Fibroblast of lung (primary cell): ENCODE measurements around the gene ZSWIM4. TPM values are rescaled to one million over a fixed set of nuclear protein-coding genes. Genes with fewer than 3 reads are reported as not detected.

Source experiments
- DNase-seq, 2 donors: peaks; one replicate each; pipeline versions ENCODE4 v3.0.0 to v3.0.0-alpha.2; 2010; ENCODE audit warnings: low read depth in 2 of 2
- H2AFZ ChIP-seq: 2 replicates; pipeline ENCODE4 v1.5.1; 2012; ENCODE audit warnings: low read length, control low read depth, inconsistent platforms
- H3K27ac ChIP-seq: 2 replicates; pipeline ENCODE4 v1.5.1; 2011; ENCODE audit warnings: low read length, control low read depth; ENCODE audit not compliant: insufficient read depth
- H3K27me3 ChIP-seq: 2 replicates; pipeline ENCODE4 v1.5.1; 2011; ENCODE audit warnings: mild to moderate bottlenecking, low read length; ENCODE audit not compliant: control insufficient read depth, insufficient read depth
- H3K36me3 ChIP-seq: 2 replicates; pipeline ENCODE4 v1.5.1; 2011; ENCODE audit warnings: low read length; ENCODE audit not compliant: control insufficient read depth, insufficient read depth
- H3K4me1 ChIP-seq: 2 replicates; pipeline ENCODE4 v1.5.1; 2011; ENCODE audit warnings: low read length; ENCODE audit not compliant: control insufficient read depth, insufficient read depth; ENCODE audit errors: extremely low read depth
- H3K4me2 ChIP-seq: 2 replicates; pipeline ENCODE4 v1.5.1; 2011; ENCODE audit warnings: low read length, control low read depth; ENCODE audit not compliant: insufficient read depth; ENCODE audit errors: extremely low read depth
- H3K4me3 ChIP-seq, 4 experiments: fragments of 200-600 bp in 1 of 4; sonication (generic) in 1 of 4; replicated peaks in 1 of 4; 2 replicates each; pipeline ENCODE4 v1.5.1; 2011 to 2016; ENCODE audit warnings: low read length in 4 of 4, low read depth in 3 of 4, mild to moderate bottlenecking in 3 of 4, control low read depth in 2 of 4, inconsistent platforms in 1 of 4, mixed read lengths in 1 of 4; ENCODE audit not compliant: insufficient read depth in 1 of 4; ENCODE audit errors: control extremely low read depth in 1 of 4
- H3K79me2 ChIP-seq: 2 replicates; pipeline ENCODE4 v1.5.1; 2012; ENCODE audit warnings: mild to moderate bottlenecking, low read length, inconsistent platforms; ENCODE audit not compliant: control insufficient read depth, insufficient read depth
- H3K9ac ChIP-seq: 2 replicates; pipeline ENCODE4 v1.5.1; 2011; ENCODE audit warnings: mild to moderate bottlenecking, low read length, control low read depth; ENCODE audit not compliant: insufficient read depth
- H3K9me3 ChIP-seq: 2 replicates; pipeline ENCODE4 v1.5.1; 2012; ENCODE audit warnings: low read depth, low read length; ENCODE audit not compliant: control insufficient read depth, insufficient read depth
- H4K20me1 ChIP-seq: 2 replicates; pipeline ENCODE4 v1.5.1; 2011; ENCODE audit warnings: low read length; ENCODE audit not compliant: control insufficient read depth, insufficient read depth; ENCODE audit errors: extremely low read depth
- EZH2 ChIP-seq: IDR thresholded peaks from 2 replicates; pipeline ENCODE4 v1.5.1; 2012; ENCODE audit warnings: low read length, control low read depth, mild to moderate bottlenecking; ENCODE audit errors: missing control alignments
- polyA plus RNA-seq, 2 donors: library from polyadenylated mRNA; depleted of rRNA in 1 of 2; stranded (reverse) in 1 of 2; unstranded in 1 of 2; fragments of >200 nt; gene quantifications; 2 replicates each; pipeline ENCODE4 v1.2.1, GENCODE V29; 2011 to 2012; ENCODE audit warnings: missing spikeins in 1 of 2
- total RNA-seq: library from RNA; depleted of rRNA; stranded (reverse); fragments of >200 nt; gene quantifications from 2 replicates; pipeline ENCODE4 v1.2.1, GENCODE V29; 2014
- TF ChIP-seq, protein P1 (sequence below), 2 donors: IDR thresholded peaks in 1 of 2; conservative IDR thresholded peaks in 1 of 2; 1 replicate in 1 of 2; 2 replicates in 1 of 2; pipeline ENCODE4 v1.5.1; 2011 to 2012; ENCODE audit warnings: low read length in 2 of 2, control low read depth in 1 of 2, inconsistent platforms in 1 of 2, low read depth in 1 of 2, mild to moderate bottlenecking in 1 of 2

The ZSWIM4 gene
- total and polyA plus RNA-seq, 2 donors (not counting 1 experiment from before 2014, with no cell fraction given) = 1.6 to 5.6 TPM

DNA sequence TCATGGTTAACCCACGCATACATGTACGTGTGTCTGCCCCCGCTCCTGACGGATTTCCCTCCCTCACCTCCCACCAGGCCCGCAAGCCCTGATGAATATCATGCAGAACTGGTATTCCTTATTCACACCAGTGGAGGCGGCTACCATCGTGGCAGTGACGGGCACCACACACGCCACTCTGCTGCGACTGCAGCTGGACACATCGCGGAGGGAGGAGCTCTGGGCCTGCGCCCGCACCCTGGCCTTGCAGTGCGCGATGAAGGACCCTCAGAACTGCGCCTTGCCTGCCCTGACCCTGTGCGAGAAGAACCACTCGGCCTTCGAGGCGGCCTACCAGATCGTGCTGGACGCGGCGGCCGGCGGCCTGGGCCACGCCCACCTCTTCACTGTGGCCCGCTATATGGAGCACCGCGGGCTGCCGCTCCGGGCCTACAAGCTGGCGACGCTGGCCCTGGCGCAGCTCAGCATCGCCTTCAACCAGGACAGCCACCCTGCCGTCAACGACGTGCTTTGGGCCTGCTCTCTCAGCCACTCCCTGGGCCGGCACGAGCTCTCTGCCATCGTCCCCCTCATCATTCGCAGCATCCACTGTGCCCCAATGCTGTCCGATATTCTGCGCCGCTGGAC lies 35.0 kb downstream of the ZSWIM4 start:
- Histone ChIP-seq H3K27me3 (no peaks in the 10 kb centered on the region), H3K79me2 (peaks cover 12% of the 10 kb centered on the region), H3K27ac (no peak overlapping the region), H4K20me1 (no peaks in the 10 kb centered on the region), H2AFZ (no peak overlapping the region), H3K4me3 (no peak overlapping the region), H3K9ac (no peak overlapping the region), H3K9me3 (no peaks in the 10 kb centered on the region), H3K4me2 (no peak overlapping the region), H3K36me3 (peaks cover 21% of the 10 kb centered on the region), H3K4me1 (peaks cover 9% of the 10 kb centered on the region)
- DNase-seq = no peak
- TF ChIP-seq, protein P1, sequence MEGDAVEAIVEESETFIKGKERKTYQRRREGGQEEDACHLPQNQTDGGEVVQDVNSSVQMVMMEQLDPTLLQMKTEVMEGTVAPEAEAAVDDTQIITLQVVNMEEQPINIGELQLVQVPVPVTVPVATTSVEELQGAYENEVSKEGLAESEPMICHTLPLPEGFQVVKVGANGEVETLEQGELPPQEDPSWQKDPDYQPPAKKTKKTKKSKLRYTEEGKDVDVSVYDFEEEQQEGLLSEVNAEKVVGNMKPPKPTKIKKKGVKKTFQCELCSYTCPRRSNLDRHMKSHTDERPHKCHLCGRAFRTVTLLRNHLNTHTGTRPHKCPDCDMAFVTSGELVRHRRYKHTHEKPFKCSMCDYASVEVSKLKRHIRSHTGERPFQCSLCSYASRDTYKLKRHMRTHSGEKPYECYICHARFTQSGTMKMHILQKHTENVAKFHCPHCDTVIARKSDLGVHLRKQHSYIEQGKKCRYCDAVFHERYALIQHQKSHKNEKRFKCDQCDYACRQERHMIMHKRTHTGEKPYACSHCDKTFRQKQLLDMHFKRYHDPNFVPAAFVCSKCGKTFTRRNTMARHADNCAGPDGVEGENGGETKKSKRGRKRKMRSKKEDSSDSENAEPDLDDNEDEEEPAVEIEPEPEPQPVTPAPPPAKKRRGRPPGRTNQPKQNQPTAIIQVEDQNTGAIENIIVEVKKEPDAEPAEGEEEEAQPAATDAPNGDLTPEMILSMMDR (conservative IDR thresholded peaks at IDR 0.05 in 1 of 2, IDR thresholded peaks at IDR 0.05 in 1 of 2; ENCODE audit: low read depth in 1 of 2, low read length in 2 of 2) = no peak
- TF ChIP-seq EZH2 = no peak

GRCh38 chr19:13830741-13831536 lies 35.7 kb downstream of the ZSWIM4 start:
- H3K4me2 ChIP-seq = no peak overlapping the region
- peaks cover 11% of the 10 kb centered on the region for H3K4me1 ChIP-seq
- peaks cover 19% of the 10 kb centered on the region for H3K79me2 ChIP-seq
- H3K27ac ChIP-seq = no peak overlapping the region
- no peak for TF ChIP-seq EZH2
- TF ChIP-seq, protein P1 (conservative IDR thresholded peaks at IDR 0.05 in 1 of 2, IDR thresholded peaks at IDR 0.05 in 1 of 2; ENCODE audit: low read depth in 1 of 2, low read length in 2 of 2) = no peak
- DNase-seq = no peak
- H3K9ac ChIP-seq = no peak overlapping the region
- no peaks in the 10 kb centered on the region for H3K27me3 ChIP-seq
- no peak overlapping the region for H2AFZ ChIP-seq
- peaks cover 19% of the 10 kb centered on the region for H3K36me3 ChIP-seq
- no peaks in the 10 kb centered on the region for H3K9me3 ChIP-seq
- no peak overlapping the region for H3K4me3 ChIP-seq
- H4K20me1 ChIP-seq = no peaks in the 10 kb centered on the region

DNA sequence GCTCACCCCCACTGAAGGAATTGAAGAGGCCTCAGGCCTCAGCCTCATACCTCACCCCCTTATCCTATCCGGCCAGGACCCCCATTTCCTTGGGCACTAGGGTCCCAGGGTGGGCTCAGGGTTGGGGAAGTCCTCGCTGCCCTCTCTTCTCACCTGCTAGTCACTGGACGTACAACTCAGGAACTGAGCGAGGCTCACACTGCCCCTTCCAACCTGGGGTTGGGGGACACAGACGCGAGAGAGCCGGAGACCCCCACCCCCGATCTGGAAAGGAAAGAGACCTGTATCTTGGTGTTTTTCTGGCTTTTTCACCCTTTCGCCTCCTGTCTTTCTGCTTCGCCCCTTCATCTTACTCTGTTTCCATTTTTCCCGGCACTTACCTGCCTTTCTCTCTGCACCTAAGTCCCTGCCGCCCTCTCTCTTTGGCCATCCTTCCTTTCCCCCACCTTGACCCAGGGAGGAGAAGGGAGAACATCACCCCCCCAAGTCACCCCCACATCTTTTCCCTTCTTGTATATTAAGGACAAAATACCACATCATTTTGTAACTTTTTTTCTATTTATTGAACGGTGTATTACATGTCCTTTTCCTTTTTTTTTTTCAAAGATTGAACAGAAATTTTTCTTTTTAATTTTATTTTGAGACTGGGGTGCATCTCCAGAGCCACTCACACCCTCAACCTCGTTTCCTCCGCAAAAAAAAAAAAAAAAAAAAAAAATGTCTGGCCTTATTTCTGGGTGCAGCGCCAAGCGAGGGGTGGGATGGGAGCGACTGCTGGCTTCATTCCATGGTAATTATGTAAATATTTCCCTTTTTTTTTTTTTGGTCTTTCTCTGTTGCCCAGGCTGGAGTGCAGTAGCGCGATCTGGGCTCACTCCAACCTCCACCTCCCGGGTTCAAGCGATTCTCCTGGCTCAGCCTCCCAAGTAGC lies 36.6 kb downstream of the ZSWIM4 start:
- Histone ChIP-seq H3K9ac (no peak overlapping the region), H3K4me2 (no peak overlapping the region), H3K36me3 (peaks cover 23% of the 10 kb centered on the region), H3K4me1 (peaks cover 19% of the 10 kb centered on the region), H2AFZ (no peak overlapping the region), H3K27me3 (no peaks in the 10 kb centered on the region), H3K79me2 (peaks cover 27% of the 10 kb centered on the region), H4K20me1 (no peaks in the 10 kb centered on the region), H3K9me3 (no peaks in the 10 kb centered on the region), H3K4me3 (no peak overlapping the region), H3K27ac (no peak overlapping the region)
- TF ChIP-seq, protein P1 (conservative IDR thresholded peaks at IDR 0.05 in 1 of 2, IDR thresholded peaks at IDR 0.05 in 1 of 2; ENCODE audit: low read depth in 1 of 2, low read length in 2 of 2) = no peak
- TF ChIP-seq EZH2 = no peak
- no peak for DNase-seq
